ENCODE results near the gene FAM43A.

FAM43A gene

DNA sequence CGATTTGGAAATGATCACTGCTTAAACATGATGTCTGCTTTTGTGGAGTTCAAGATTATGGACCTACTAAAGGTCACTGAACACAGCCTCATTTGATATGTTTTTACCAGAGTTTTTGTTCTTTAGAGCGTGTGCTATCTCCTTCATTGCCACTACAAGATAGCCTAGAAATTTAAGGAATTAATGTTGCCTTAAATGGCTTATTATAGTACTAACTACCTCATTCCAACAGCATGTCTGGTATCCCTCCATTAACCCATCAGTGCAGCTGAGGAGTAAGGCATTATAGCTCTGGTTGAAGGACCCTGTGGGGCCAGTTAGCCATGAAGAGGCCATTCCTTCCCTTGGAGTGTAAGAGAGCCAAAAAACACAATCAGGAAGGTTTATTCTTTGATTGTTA, 2.3 kb upstream of the FAM43A start:
- Histone ChIP-seq H3K27ac (peak overlapping the region in 1 of 2 donors; percentile 50), H3K4me3 (no peak overlapping the region)
- no peak for DNase-seq (ENCODE audit: low spot score)
- TF ChIP-seq, protein P1, sequence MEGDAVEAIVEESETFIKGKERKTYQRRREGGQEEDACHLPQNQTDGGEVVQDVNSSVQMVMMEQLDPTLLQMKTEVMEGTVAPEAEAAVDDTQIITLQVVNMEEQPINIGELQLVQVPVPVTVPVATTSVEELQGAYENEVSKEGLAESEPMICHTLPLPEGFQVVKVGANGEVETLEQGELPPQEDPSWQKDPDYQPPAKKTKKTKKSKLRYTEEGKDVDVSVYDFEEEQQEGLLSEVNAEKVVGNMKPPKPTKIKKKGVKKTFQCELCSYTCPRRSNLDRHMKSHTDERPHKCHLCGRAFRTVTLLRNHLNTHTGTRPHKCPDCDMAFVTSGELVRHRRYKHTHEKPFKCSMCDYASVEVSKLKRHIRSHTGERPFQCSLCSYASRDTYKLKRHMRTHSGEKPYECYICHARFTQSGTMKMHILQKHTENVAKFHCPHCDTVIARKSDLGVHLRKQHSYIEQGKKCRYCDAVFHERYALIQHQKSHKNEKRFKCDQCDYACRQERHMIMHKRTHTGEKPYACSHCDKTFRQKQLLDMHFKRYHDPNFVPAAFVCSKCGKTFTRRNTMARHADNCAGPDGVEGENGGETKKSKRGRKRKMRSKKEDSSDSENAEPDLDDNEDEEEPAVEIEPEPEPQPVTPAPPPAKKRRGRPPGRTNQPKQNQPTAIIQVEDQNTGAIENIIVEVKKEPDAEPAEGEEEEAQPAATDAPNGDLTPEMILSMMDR (IDR thresholded peaks at IDR 0.05), result no peak

DNA sequence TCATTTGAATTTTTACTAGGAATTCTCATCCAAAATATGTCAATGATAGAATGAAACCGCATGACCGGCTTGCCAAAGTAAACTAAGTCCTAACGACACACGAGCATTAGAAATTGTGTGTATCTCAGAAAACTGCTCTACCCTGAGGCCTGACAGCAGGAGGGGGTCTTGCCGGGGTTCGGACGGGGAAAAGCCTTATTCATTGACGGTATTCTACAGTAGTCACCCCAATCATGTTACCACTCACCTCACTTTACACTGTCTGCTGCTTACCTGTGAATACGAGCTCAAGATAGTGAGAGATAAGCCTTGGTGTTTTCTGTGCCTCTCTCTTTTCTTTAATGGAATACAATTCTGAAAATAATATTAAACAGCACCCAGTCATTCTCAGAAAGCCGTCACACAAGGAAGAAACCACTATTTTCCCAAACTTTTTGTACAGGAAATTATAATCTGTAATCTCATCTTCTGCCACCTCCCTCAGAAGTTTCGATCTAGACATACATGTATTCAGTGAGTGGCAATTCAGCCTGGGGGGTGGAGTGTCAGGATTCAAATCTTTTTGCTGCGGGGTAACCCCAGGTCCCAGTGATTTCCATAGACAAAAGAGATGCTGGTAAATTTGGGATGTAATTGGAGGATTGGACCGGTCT, 492 bp upstream of the FAM43A start:
- TF ChIP-seq, protein P1 (IDR thresholded peaks at IDR 0.05), result no peak
- peak overlapping the region; percentile 87 for H3K4me3 ChIP-seq
- peak; percentile 64 for DNase-seq (ENCODE audit: low spot score)
- peak overlapping the region in 1 of 2 donors; percentile 90 for H3K27ac ChIP-seq

DNA sequence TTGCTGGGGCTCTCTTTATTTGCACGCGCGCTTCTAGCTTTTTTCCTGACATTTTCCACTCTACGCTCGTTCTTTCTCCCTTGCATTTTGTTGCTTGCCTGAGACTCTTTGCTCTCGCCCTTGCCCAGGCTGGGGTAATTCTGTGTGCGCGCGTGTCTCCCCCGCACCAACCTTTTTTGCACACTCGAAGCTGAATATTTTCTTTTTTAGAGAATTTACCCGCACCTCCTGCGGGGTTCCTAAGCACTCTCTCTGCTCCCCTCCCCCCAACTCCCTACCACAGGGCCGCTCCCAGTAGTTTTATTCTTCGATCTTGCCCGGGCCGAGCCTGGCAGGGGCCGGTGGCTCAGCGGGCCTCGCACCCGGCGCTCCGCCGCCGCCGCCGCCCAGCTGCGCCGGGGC, 732 bp downstream of the FAM43A start:
- no peak for DNase-seq (ENCODE audit: low spot score)
- TF ChIP-seq, protein P1 (IDR thresholded peaks at IDR 0.05), result no peak
- Histone ChIP-seq H3K27ac (peak overlapping the region; percentile 24 to 90), H3K4me3 (peak overlapping the region; percentile 87)

DNA sequence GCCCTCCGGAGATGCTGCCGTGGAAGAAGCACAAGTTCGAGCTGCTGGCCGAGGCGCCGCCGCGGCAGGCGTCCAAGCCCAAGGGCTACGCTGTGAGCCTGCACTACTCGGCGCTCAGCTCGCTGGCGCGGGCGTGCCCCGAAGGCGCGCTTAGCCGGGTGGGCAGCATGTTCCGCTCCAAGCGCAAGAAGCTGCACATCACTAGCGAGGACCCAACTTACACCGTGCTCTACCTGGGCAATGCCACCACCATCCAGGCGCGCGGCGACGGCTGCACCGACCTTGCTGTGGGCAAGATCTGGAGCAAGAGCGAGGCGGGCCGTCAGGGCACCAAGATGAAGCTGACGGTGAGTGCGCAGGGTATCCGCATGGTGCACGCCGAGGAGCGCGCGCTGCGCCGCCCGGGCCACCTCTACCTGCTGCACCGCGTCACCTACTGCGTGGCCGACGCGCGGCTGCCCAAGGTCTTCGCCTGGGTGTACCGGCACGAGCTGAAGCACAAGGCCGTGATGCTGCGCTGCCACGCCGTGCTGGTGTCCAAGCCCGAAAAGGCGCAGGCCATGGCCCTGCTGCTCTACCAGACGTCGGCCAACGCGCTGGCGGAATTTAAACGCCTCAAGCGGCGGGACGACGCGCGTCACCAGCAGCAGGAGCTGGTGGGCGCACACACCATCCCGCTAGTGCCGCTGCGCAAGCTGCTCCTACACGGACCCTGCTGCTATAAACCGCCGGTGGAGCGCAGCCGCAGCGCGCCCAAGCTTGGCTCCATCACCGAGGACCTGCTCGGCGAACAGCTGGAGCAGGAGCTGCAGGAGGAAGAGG, 1.3 kb downstream of the FAM43A start:
- no peak for DNase-seq (ENCODE audit: low spot score)

DNA sequence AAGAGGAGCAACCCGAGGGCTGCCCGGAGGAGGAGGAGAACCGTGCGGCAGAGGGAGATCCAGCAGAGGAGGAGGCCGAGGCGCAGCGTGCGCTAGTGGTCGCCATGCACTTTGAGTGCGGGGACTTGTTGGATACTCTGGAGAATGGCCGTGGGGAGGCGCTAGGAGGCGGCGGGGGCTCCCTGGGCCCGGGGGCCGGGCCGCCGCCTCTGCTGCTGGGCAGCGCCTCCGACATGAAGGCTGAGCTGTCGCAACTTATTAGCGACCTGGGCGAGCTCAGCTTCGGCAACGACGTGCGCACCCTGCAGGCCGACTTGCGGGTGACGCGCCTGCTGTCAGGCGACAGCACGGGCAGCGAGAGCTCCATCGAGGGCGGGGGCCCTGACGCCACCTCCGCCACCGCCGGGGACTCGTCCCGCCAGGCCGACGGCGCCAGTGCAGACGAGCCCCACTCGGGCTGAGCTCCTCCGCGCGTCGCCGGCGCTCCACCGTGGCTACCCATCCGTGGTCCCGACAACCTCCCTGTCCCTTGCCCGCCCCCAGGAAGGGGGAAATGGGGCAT, 2.0 kb downstream of the FAM43A start:
- Histone ChIP-seq H3K4me3 (peak overlapping the region; percentile 87), H3K27ac (peak overlapping the region in 1 of 2 donors; percentile 90)
- TF ChIP-seq, protein P1 (IDR thresholded peaks at IDR 0.05), result peak; percentile 23
- DNase-seq (ENCODE audit: low spot score), result peak; percentile 80

More for the DNA sequence above, 1.3 kb downstream of the FAM43A start:
- TF ChIP-seq, protein P1 (IDR thresholded peaks at IDR 0.05), result no peak
- peak overlapping the region; percentile 87 for H3K4me3 ChIP-seq
- H3K27ac ChIP-seq, result peak overlapping the region; percentile 24 to 90

DNA sequence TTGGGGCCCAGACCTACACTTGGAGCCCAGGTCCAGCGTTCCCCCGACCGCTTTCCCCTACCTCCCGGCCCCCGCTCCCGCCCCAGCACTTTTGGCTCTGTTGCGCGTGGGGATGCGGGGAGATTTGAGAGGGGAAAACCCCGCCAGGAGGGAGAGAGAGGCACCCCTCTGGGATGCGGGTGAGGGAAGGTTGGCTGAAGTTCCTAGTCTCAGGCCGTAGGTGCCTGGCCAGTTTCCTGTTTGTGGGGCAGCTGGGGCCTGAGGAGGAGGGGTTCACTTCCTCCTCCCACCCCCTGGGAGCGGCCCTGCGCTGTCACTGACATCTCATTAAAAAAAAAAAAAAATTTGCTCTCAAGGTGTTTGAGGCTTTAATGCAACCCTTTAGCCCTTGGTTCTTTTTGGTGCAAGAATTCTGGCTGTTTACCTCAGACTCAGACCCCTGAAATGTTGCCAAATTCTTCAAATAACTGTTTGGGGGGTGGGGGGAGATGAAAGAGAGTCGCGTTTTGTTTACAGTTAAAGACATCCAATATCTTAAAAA, 2.6 kb downstream of the FAM43A start:
- TF ChIP-seq, protein P1 (IDR thresholded peaks at IDR 0.05), result no peak
- peak overlapping the region; percentile 87 for H3K4me3 ChIP-seq
- peak overlapping the region in 1 of 2 donors; percentile 90 for H3K27ac ChIP-seq
- no peak for DNase-seq (ENCODE audit: low spot score)
